ENCODE data around the gene CCDC7.
A peak's percentile ranks its signal among the peaks of the same experiment; 100 is the strongest.
"Not testable (repeated sequence)": the region's sequence is repeated elsewhere in the genome, so short reads cannot be mapped to it uniquely, and the experiment has no call there.

Gene CCDC7

GRCh38 chr10:32699683-32700082 is 253.7 kb downstream of the CCDC7 start:
- not testable (repeated sequence) for DNase-seq (ENCODE audit: low read depth in 2 of 2)

- DNase-seq (ENCODE audit: low read depth in 2 of 2) = no peak
These were observed 267.6 kb downstream of the CCDC7 start for GRCh38 chr10:32713560-32713959.

GRCh38 chr10:32731527-32731926 is 285.6 kb downstream of the CCDC7 start:
- DNase-seq (ENCODE audit: low read depth in 2 of 2) = no peak

GRCh38 chr10:32738958-32739357 is 293.0 kb downstream of the CCDC7 start:
- DNase-seq (ENCODE audit: low read depth in 2 of 2) = no peak

- no peak for DNase-seq (ENCODE audit: low read depth in 2 of 2)
These were observed 298.4 kb downstream of the CCDC7 start for GRCh38 chr10:32744321-32744720.

GRCh38 chr10:32746869-32747268 is 300.9 kb downstream of the CCDC7 start:
- DNase-seq (ENCODE audit: low read depth in 2 of 2) = no peak

- no peak for DNase-seq (ENCODE audit: low read depth in 2 of 2)
These were observed 305.6 kb downstream of the CCDC7 start for GRCh38 chr10:32751582-32751981.

- not testable (repeated sequence) for DNase-seq (ENCODE audit: low read depth in 2 of 2)
These were observed 309.0 kb downstream of the CCDC7 start for GRCh38 chr10:32754900-32755299.

- DNase-seq (ENCODE audit: low read depth in 2 of 2) = no peak
These were observed 325.3 kb downstream of the CCDC7 start for GRCh38 chr10:32771217-32771616.

- no peak for DNase-seq (ENCODE audit: low read depth in 2 of 2)
These were observed 327.2 kb downstream of the CCDC7 start for GRCh38 chr10:32773105-32773504.

GRCh38 chr10:32786968-32787367 is 341.0 kb downstream of the CCDC7 start:
- DNase-seq (ENCODE audit: low read depth in 2 of 2) = no peak

GRCh38 chr10:32787690-32788284 is 341.8 kb downstream of the CCDC7 start:
- no peak for DNase-seq (ENCODE audit: low read depth in 2 of 2)

GRCh38 chr10:32788359-32788758 is 342.4 kb downstream of the CCDC7 start:
- DNase-seq (ENCODE audit: low read depth in 2 of 2) = no peak

- no peak for DNase-seq (ENCODE audit: low read depth in 2 of 2)
These were observed 344.5 kb downstream of the CCDC7 start for GRCh38 chr10:32790483-32790882.

GRCh38 chr10:32793033-32793432 is 347.1 kb downstream of the CCDC7 start:
- no peak for DNase-seq (ENCODE audit: low read depth in 2 of 2)

GRCh38 chr10:32795598-32796183 is 349.8 kb downstream of the CCDC7 start:
- DNase-seq (ENCODE audit: low read depth in 2 of 2) = peak in 1 of 2 donors; percentile 8

GRCh38 chr10:32797393-32797792 is 351.5 kb downstream of the CCDC7 start:
- not testable (repeated sequence) for DNase-seq (ENCODE audit: low read depth in 2 of 2)

GRCh38 chr10:32846974-32847373 is 401.0 kb downstream of the CCDC7 start:
- no peak for DNase-seq (ENCODE audit: low read depth in 2 of 2)

- DNase-seq (ENCODE audit: low read depth in 2 of 2) = no peak
These were observed 405.4 kb downstream of the CCDC7 start for GRCh38 chr10:32851301-32851700.

- no peak for DNase-seq (ENCODE audit: low read depth in 2 of 2)
These were observed 408.5 kb downstream of the CCDC7 start for GRCh38 chr10:32854435-32854834.

- no peak for DNase-seq (ENCODE audit: low read depth in 2 of 2)
These were observed 419.2 kb downstream of the CCDC7 start for GRCh38 chr10:32865170-32865569.

- DNase-seq (ENCODE audit: low read depth in 2 of 2) = no peak
These were observed 432.0 kb downstream of the CCDC7 start for GRCh38 chr10:32877915-32878314.

- DNase-seq (ENCODE audit: low read depth in 2 of 2) = no peak
These were observed 432.7 kb downstream of the CCDC7 start for GRCh38 chr10:32878646-32879045.

GRCh38 chr10:32882076-32882475 is 436.1 kb downstream of the CCDC7 start:
- DNase-seq (ENCODE audit: low read depth in 2 of 2) = no peak
